NB4 (cell line): ENCODE data around the gene COX4I1.

Experiments
- DNase-seq: peaks from one replicate; pipeline ENCODE4 v3.0.0; 2010; ENCODE audit warnings: low read depth
- H3K4me3 ChIP-seq: one replicate; pipeline ENCODE4 v1.5.1; 2011; ENCODE audit warnings: mild to moderate bottlenecking, low read depth, low read length, moderate library complexity
- MAX ChIP-seq: IDR thresholded peaks from 2 replicates; pipeline ENCODE4 v1.6.1; 2011; ENCODE audit warnings: low read depth, low read length
- MYC ChIP-seq: IDR thresholded peaks from 2 replicates; pipeline ENCODE4 v1.6.1; 2011; ENCODE audit warnings: low read depth, low read length
- POLR2A ChIP-seq: IDR thresholded peaks from 2 replicates; pipeline ENCODE4 v1.6.1; 2011; ENCODE audit warnings: mild to moderate bottlenecking; ENCODE audit not compliant: insufficient read length; ENCODE audit errors: extremely low read depth
- TF ChIP-seq, protein P1 (sequence below): IDR thresholded peaks from one replicate; pipeline ENCODE4 v1.5.1; 2012; ENCODE audit warnings: low read depth, low read length

The COX4I1 gene

GRCh38 chr16:85799497-85800320, at the start of gene COX4I1, which contains the start of gene EMC8:
Gene COX4I1 (plus strand): TSS chr16:85799695. CDS start chr16:85801206, 1,511 bp downstream.
Gene EMC8 (minus strand): TSS chr16:85799544. CDS start chr16:85799295, 249 bp downstream.
- peak; percentile 97 for DNase-seq
- H3K4me3 ChIP-seq, result peak within 1 kb of the TSS; percentile 81
- TF ChIP-seq MYC (peak; percentile 79), POLR2A (peak; percentile 82), MAX (peak; percentile 61)
- TF ChIP-seq, protein P1, sequence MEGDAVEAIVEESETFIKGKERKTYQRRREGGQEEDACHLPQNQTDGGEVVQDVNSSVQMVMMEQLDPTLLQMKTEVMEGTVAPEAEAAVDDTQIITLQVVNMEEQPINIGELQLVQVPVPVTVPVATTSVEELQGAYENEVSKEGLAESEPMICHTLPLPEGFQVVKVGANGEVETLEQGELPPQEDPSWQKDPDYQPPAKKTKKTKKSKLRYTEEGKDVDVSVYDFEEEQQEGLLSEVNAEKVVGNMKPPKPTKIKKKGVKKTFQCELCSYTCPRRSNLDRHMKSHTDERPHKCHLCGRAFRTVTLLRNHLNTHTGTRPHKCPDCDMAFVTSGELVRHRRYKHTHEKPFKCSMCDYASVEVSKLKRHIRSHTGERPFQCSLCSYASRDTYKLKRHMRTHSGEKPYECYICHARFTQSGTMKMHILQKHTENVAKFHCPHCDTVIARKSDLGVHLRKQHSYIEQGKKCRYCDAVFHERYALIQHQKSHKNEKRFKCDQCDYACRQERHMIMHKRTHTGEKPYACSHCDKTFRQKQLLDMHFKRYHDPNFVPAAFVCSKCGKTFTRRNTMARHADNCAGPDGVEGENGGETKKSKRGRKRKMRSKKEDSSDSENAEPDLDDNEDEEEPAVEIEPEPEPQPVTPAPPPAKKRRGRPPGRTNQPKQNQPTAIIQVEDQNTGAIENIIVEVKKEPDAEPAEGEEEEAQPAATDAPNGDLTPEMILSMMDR, result no peak

DNA sequence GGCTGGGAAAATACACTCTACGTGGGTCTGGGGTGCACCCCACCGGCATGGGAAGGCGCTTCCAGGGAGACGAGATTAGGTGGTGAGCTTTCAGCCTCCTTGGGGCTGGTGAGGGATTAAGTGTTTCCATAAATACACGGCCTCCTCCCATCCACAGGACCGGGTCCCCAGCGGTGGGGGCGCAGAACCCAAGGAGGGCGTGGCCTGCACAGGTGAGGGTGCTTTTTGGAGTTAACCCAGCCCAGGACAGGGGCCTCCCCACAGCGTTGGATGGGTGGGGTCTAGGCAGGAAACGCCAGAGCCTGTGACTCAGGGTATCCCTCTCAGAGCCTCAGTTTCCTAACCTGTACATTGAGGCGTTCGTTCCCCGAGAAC, 49.7 kb upstream of the COX4I1 start:
- peak overlapping the region; percentile 64 for H3K4me3 ChIP-seq
- no peak for DNase-seq
- TF ChIP-seq MAX (no peak), MYC (no peak), POLR2A (no peak)
- TF ChIP-seq, protein P1, result no peak

DNA sequence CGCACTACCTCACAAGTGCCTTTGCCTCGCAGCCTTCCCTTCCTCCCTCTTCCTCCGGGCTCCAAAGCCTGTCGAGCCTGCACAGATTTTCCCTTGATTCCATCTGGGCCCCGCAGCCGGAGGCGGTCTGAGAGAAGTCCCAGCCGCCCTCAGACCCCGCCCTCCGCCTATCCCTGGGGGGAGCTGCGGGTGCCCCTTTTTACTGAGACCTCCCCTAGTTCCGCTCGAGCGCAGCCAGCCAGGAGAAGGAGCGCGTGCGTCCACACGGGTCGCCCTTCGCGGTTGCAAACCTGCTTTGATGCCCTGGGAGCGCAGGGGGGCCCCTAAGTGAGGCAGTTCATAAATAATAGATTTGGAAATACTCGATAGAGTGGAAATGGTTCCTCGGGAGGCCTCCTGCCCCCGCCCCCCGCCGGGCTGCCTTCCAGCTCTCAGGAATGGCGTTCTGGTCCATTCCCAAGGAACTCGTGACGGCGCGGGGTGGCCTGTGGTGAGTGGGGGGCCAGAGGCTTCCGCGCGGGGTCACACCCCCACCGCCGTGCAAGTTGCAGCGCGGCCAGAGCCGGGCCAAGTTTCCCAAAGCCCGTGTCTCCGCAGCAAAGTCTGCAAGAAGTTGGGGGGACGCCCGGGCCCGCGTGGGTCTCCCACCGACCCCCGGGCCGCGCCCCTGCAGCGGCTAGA, 49.2 kb upstream of the COX4I1 start:
- TF ChIP-seq, protein P1, result peak; percentile 2
- TF ChIP-seq MAX, result peak; percentile 36; the same call in 1 of the 2 replicates
- peak; percentile 37 for TF ChIP-seq POLR2A
- TF ChIP-seq MYC, result peak; percentile 66; the same call in 1 of the 2 replicates
- DNase-seq, result peak; percentile 89
- peak overlapping the region; percentile 64 for H3K4me3 ChIP-seq

DNA sequence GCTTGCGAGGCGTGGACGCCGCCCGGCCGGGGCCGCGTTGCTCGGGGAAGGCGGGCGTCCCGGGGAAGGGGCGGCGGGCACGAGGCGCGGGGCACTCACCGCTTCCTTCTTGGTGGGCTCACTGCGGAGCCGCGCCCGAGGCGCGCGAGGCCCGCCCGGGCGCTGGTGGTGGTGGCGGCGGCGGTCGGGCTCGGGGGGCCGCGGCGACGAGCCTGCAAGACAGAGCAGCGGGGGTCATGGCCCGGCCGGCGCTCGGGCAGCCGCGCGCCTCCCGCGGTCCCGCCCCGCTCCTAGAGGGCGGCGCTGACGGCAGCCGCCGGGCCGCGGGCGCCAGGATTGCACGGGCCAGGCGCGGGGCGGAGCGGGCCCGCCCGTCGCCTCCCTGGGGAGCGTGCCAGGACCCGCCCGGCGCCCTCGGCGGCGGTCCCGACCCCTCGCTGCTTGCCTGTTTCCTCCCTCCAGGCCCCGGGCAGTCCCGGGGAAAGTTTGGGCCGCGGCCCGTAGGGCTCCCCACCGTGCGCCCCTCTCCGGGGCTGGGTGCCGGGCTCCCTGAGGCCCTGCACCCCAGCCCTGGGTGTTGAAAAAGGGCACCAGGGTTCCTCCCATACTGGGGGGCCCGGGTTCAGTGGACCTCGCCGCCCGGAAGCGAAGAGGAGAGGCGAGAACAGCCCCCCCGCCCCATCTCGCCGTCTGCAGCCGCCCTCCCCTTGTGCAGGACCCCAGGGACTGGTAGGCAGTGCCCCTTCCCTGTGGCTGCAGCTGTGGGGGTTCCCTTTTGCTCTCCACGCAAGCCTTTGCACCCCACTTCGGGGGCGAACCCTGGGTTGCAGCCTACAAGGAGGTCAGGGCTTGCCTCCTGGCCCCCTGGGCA, 48.4 kb upstream of the COX4I1 start, which contains the start of gene C16orf74:
TSS of gene C16orf74 (minus strand) at position 270 of the 871 bp plus-strand sequence. CDS start 15,879 bp downstream, outside the sequence.
- TF ChIP-seq POLR2A, result peak; percentile 49
- TF ChIP-seq, protein P1, result no peak
- peak within 1 kb of the TSS; percentile 64 for H3K4me3 ChIP-seq
- peak; percentile 87 for DNase-seq

DNA sequence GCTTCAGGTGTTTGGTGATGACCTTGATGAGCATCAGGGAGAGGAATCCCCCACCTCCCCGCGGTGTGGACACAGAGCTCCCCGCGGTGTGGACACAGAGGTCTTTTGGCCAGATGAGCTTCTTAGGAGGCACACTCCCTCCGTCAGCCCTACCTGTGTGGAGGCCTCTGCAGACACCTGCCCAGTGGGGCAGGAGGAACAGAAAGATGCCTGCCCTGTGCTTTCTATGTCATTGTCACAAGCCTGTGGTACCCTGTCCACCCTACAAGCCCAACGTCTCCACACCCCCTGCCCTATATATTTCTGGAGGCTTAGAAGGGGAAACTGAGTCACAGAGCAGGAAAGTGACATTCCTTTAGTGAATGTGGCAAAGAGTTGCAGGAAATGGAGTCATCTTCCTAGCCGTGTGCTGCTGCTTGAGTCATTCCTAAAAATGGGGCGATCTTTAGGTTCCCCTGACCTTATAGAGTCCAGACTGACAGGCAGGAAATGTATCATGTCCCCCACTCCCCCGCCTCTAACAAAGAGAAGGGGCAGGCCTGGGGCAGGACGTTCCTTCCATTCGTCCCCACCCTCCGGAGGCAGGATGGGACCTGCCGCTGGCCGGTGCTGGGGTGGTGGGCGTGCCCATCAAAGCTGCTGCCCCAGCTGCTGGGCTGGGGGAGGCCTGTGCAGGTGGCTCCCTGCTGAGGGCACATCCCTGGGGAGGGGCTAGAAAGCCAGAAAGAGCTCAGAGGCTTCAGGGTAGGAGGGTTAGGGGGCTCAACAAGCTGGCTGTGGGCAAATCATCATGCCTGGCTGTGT, 47.6 kb upstream of the COX4I1 start:
- TF ChIP-seq MAX (0 out of 2 replicates have a peak, but pooled peaks have one; percentile 44), POLR2A (no peak), MYC (no peak)
- TF ChIP-seq, protein P1, result no peak
- H3K4me3 ChIP-seq, result peak overlapping the region; percentile 53
- DNase-seq, result peak; percentile 87
